ENCODE measurements around the gene CCER1.

GRCh38 chr12:90947869-90948268 is 7.1 kb downstream of the CCER1 start:
- TF ChIP-seq POLR2AphosphoS5 (IDR thresholded peaks at IDR 0.05) (no peak), CTCF (IDR thresholded peaks at IDR 0.05) (no peak)
